Osteoblast (primary cell): ENCODE data around the gene ILF3. TPM values are rescaled to one million over a fixed set of nuclear protein-coding genes. Genes with fewer than 3 reads are reported as not detected.
A peak's percentile ranks its signal among the peaks of the same experiment; 100 is the strongest.

Source experiments
- DNase-seq: peaks from one replicate; pipeline ENCODE4 v3.0.0; 2011; ENCODE audit warnings: low spot score, mixed read lengths; ENCODE audit not compliant: insufficient read length; ENCODE audit errors: missing footprints
- H2AFZ ChIP-seq: 2 replicates; pipeline ENCODE4 v1.6.0; 2011; ENCODE audit warnings: mild to moderate bottlenecking, low read length
- H3K27ac ChIP-seq: 2 replicates; pipeline ENCODE4 v1.5.1; 2011; ENCODE audit warnings: mild to moderate bottlenecking, low read depth, low read length, moderate library complexity
- H3K27me3 ChIP-seq: 2 replicates; pipeline ENCODE4 v1.6.0; 2012; ENCODE audit warnings: mild to moderate bottlenecking, control low read depth, inconsistent platforms, low read length, moderate library complexity; ENCODE audit not compliant: insufficient read depth
- H3K36me3 ChIP-seq: 2 replicates; pipeline ENCODE4 v1.5.1; 2011; ENCODE audit warnings: mild to moderate bottlenecking, low read length, control low read depth, moderate library complexity; ENCODE audit not compliant: insufficient read depth
- H3K4me1 ChIP-seq: 2 replicates; pipeline ENCODE4 v1.5.1; 2011; ENCODE audit warnings: mild to moderate bottlenecking, low read length, control low read depth, moderate library complexity; ENCODE audit not compliant: insufficient read depth
- H3K4me2 ChIP-seq: 2 replicates; pipeline ENCODE4 v1.6.0; 2011; ENCODE audit warnings: mild to moderate bottlenecking, low read length; ENCODE audit not compliant: insufficient read depth
- H3K4me3 ChIP-seq: fragments of 200-600 bp; sonication (generic); 3 replicates; pipeline ENCODE4 v1.5.1; 2012; ENCODE audit warnings: mild to moderate bottlenecking, low read length, inconsistent platforms; ENCODE audit not compliant: insufficient read depth
- H3K79me2 ChIP-seq: 2 replicates; pipeline ENCODE4 v1.6.0; 2012; ENCODE audit warnings: mild to moderate bottlenecking, low read length, control low read depth, inconsistent platforms; ENCODE audit not compliant: insufficient read depth
- H3K9me3 ChIP-seq: 2 replicates; pipeline ENCODE4 v1.5.1; 2011; ENCODE audit warnings: low read depth, low read length, control low read depth
- H4K20me1 ChIP-seq: 2 replicates; pipeline ENCODE4 v1.6.0; 2012; ENCODE audit warnings: mild to moderate bottlenecking, low read length, control low read depth; ENCODE audit not compliant: insufficient read depth
- total RNA-seq: library from RNA; depleted of rRNA; stranded (reverse); fragments of >200 nt; gene quantifications from 2 replicates; pipeline ENCODE4 v1.2.3, GENCODE V29; 2012
- TF ChIP-seq, protein P1 (sequence below): IDR thresholded peaks from 2 replicates; pipeline ENCODE4 v1.5.1; 2011; ENCODE audit warnings: mild to moderate bottlenecking, low read depth, low read length, moderate library complexity; ENCODE audit errors: extremely low read depth

The ILF3 gene
- total RNA-seq, 1 donor = 107 TPM

DNA sequence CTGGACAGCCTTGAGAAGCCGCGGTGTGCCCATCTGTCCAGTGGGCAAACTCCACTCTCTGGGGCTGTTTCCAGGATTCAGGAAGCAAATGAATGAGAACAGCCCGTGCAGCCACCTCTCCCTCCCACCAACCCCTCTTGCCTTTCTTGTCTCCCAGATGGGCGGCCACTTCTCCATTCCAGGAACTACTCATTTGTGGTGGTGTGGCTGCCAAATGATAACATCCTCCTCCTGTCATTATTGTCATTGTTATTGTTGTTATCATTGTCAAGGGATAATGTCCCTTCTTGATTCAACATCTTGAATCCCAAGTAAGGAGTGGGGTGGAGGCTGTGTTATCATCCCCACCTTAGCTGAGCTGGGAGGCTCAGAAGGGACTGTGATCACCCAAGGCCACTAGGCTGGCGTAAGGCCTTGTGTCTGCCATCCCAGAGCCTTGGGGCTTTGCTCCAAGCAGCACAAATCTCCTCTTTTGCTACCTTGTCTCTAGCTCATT lies 65.4 kb downstream of the ILF3 start:
- Histone ChIP-seq H2AFZ (no peak overlapping the region), H3K9me3 (no peaks in the 10 kb centered on the region), H3K4me1 (peaks cover 12% of the 10 kb centered on the region), H3K79me2 (peaks cover 63% of the 10 kb centered on the region), H3K4me3 (peak overlapping the region; percentile 96), H3K36me3 (peaks cover 12% of the 10 kb centered on the region), H4K20me1 (peaks cover 48% of the 10 kb centered on the region), H3K4me2 (peak overlapping the region; percentile 98), H3K27me3 (no peaks in the 10 kb centered on the region), H3K27ac (peak overlapping the region; percentile 74)
- DNase-seq = no peak
- TF ChIP-seq, protein P1, sequence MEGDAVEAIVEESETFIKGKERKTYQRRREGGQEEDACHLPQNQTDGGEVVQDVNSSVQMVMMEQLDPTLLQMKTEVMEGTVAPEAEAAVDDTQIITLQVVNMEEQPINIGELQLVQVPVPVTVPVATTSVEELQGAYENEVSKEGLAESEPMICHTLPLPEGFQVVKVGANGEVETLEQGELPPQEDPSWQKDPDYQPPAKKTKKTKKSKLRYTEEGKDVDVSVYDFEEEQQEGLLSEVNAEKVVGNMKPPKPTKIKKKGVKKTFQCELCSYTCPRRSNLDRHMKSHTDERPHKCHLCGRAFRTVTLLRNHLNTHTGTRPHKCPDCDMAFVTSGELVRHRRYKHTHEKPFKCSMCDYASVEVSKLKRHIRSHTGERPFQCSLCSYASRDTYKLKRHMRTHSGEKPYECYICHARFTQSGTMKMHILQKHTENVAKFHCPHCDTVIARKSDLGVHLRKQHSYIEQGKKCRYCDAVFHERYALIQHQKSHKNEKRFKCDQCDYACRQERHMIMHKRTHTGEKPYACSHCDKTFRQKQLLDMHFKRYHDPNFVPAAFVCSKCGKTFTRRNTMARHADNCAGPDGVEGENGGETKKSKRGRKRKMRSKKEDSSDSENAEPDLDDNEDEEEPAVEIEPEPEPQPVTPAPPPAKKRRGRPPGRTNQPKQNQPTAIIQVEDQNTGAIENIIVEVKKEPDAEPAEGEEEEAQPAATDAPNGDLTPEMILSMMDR = no peak

GRCh38 chr19:10720607-10721125 lies 66.5 kb downstream of the ILF3 start:
- H3K9me3 ChIP-seq = no peaks in the 10 kb centered on the region
- H3K36me3 ChIP-seq = peaks cover 13% of the 10 kb centered on the region
- H3K4me3 ChIP-seq = no peak overlapping the region
- H2AFZ ChIP-seq = no peak overlapping the region
- peaks cover 59% of the 10 kb centered on the region for H4K20me1 ChIP-seq
- peaks cover 12% of the 10 kb centered on the region for H3K4me1 ChIP-seq
- TF ChIP-seq, protein P1 = no peak
- peaks cover 75% of the 10 kb centered on the region for H3K79me2 ChIP-seq
- no peak overlapping the region for H3K27ac ChIP-seq
- H3K4me2 ChIP-seq = no peak overlapping the region
- DNase-seq = no peak
- H3K27me3 ChIP-seq = no peaks in the 10 kb centered on the region

GRCh38 chr19:10723591-10723990 lies 69.4 kb downstream of the ILF3 start:
- Histone ChIP-seq H3K4me1 (peaks cover 12% of the 10 kb centered on the region), H3K79me2 (peaks cover 98% of the 10 kb centered on the region), H3K9me3 (no peaks in the 10 kb centered on the region), H3K4me3 (no peak overlapping the region), H3K36me3 (peaks cover 18% of the 10 kb centered on the region), H4K20me1 (peaks cover 74% of the 10 kb centered on the region), H3K27me3 (no peaks in the 10 kb centered on the region), H3K4me2 (no peak overlapping the region), H2AFZ (no peak overlapping the region), H3K27ac (no peak overlapping the region)
- no peak for DNase-seq
- TF ChIP-seq, protein P1 = no peak

DNA sequence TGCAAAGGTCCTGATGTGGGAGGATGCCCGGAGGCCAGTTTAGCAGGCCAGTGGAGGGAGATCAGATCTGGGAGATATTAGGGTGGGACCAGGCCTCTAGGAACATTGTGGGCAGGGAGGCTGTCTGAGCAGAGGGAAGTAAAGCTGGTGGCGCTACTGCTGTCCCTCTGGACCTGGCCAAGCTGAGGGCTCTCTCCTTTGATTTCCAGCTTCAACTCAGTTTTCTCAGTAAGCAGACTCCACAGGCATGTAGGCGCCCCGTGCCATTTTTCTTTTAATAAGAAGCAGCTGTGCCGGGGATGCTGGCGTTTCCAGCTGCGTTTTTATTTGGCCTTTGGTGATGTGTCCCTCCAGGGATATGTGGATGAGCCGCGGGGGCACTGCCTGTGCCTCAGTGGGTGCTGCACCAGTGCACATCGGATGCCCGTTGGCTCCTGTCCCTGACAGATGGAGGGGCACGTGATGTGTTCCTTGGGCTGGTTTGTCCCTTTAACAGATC lies 70.5 kb downstream of the ILF3 start:
- Histone ChIP-seq H3K36me3 (peaks cover 18% of the 10 kb centered on the region), H4K20me1 (peaks cover 71% of the 10 kb centered on the region), H3K4me2 (no peak overlapping the region), H3K79me2 (peaks cover 97% of the 10 kb centered on the region), H3K27ac (no peak overlapping the region), H2AFZ (no peak overlapping the region), H3K27me3 (no peaks in the 10 kb centered on the region), H3K9me3 (no peaks in the 10 kb centered on the region), H3K4me3 (no peak overlapping the region), H3K4me1 (peaks cover 4% of the 10 kb centered on the region)
- peak; percentile 87 for DNase-seq
- TF ChIP-seq, protein P1 = no peak
